Thyroid gland (tissue), 4 donors: ENCODE data around the gene TSHZ2.

Experiments used
- POLR2A ChIP-seq, 2 donors: fragments of 450-650 bp; IDR thresholded peaks; one replicate each; pipeline ENCODE4 v1.6.1; 2017; ENCODE audit warnings: antibody characterized with exemption in 2 of 2, mild to moderate bottlenecking in 2 of 2, moderate library complexity in 1 of 2
- TF ChIP-seq, protein P1 (sequence below), 6 experiments: fragments of 200-600 bp in 3 of 6; fragments of 450-650 bp in 3 of 6; sonication (generic) in 3 of 6; IDR thresholded peaks; one replicate each; pipeline ENCODE4 v1.5.1; 2016 to 2019; ENCODE audit warnings: antibody characterized with exemption in 6 of 6, mild to moderate bottlenecking in 2 of 6, inconsistent platforms in 1 of 6, moderate library complexity in 1 of 6

DNA sequence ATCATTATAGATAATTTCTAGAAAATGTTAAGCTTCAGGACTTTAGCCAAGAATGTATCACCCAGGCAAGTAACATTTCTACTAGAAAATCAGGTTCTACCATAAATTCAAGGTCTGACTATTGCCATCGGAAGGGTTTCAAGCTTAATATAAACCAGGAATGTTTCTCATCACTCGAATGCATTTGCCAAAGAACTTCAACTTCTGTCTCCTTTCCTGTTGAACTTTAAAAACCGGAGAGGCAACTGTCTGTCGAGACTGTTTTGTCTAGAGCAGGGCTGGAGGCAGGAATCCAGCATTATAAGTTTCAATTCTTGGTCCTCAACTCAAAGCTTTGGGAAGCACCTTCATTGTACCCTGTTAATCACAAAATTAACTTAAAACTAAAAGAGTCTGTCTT lies 356.8 kb downstream of the TSHZ2 start:
- TF ChIP-seq, protein P1, sequence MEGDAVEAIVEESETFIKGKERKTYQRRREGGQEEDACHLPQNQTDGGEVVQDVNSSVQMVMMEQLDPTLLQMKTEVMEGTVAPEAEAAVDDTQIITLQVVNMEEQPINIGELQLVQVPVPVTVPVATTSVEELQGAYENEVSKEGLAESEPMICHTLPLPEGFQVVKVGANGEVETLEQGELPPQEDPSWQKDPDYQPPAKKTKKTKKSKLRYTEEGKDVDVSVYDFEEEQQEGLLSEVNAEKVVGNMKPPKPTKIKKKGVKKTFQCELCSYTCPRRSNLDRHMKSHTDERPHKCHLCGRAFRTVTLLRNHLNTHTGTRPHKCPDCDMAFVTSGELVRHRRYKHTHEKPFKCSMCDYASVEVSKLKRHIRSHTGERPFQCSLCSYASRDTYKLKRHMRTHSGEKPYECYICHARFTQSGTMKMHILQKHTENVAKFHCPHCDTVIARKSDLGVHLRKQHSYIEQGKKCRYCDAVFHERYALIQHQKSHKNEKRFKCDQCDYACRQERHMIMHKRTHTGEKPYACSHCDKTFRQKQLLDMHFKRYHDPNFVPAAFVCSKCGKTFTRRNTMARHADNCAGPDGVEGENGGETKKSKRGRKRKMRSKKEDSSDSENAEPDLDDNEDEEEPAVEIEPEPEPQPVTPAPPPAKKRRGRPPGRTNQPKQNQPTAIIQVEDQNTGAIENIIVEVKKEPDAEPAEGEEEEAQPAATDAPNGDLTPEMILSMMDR (IDR thresholded peaks at IDR 0.05), result no peak
- TF ChIP-seq POLR2A (IDR thresholded peaks at IDR 0.05), result no peak
